Glomerular visceral epithelial cell (primary cell): ENCODE data around the gene EIF3L.

Experiments
- DNase-seq: peaks from one replicate; pipeline ENCODE4 v3.0.0-alpha.2; 2016; ENCODE audit errors: extremely low spot score

The EIF3L gene

GRCh38 chr22:37926771-37927636 lies 77.8 kb downstream of the EIF3L start:
- no peak for DNase-seq

GRCh38 chr22:37927637-37927936 lies 78.4 kb downstream of the EIF3L start:
- DNase-seq: no peak

- DNase-seq: no peak
Observed at GRCh38 chr22:37929390-37929789, 80.2 kb downstream of the EIF3L start.

DNA sequence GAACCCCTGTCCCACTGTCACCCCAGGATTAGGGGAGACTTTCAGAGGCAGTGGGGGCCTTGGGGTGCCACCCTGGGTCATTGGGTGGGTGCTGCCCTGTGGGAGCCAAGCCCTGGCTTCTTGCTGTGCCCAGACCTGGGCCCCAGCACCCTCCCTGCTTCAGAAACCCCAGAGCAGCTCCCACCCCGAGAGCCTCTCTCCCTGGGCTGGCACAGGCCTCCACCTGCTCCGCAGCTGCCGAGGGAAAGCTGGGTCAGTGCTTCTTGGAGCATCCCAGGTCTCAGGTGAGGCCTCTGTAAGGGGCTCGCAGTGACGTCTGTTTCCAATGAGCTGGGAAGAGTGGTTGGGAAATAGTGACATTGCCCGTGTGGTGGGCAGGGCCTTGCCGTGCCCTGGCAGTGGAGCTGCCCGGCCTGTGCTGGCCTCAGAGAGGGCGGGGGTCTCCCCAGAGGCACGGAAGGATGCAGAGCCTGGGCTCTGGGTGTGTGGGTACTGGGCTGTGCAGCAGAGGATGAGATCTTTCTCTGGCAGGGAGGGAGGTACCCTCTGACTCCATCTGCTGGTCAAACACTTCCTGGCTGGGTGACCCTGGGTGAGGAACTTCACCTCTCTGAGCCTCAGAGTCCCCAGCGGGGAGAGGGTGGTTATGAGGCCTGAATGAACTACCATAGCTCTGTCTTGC lies 81.2 kb downstream of the EIF3L start:
- no peak for DNase-seq

GRCh38 chr22:37930952-37931440 lies 81.8 kb downstream of the EIF3L start:
- peak; percentile 11 for DNase-seq

- DNase-seq: no peak
Observed at GRCh38 chr22:37931893-37932389, 82.7 kb downstream of the EIF3L start.

GRCh38 chr22:37932401-37932800 lies 83.2 kb downstream of the EIF3L start:
- no peak for DNase-seq

DNA sequence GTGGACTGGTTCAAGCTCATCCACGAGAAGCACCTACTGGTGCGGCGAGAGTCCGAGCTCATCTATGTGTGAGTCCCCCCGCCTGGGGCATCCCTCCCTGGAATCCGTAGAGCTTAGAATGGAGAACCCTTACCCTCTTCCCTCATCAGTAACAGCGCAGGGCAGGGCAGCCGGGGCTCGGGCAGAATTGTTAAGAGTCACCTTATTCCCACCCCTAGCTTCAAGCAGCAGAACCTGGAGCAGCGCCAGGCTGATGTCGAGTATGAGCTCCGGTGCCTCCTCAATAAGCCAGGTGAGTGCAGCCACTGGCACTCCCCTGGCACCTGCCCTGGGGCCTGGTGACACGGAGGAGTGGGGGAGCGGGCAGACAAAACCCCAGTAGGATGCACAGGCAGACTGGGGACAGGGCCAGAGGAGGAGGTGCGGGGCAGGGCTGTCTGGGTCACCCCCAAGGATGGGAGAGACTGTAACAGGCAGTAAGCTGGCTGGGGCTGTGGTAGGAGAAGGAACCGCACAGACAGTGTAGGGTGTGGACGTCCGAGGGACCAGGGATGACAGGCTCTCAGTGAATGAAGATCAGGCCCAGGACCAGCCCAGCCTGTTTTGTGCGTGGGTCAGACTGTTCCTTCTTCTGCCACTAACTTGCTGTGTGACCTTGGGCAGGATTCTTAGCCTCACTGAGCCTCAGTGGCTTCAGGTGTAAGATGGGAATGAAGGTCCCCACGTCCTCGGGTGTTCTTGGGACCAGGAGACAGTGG lies 83.8 kb downstream of the EIF3L start:
- DNase-seq: no peak

GRCh38 chr22:37933711-37934376 lies 84.6 kb downstream of the EIF3L start:
- peak; percentile 92 for DNase-seq
